ENCODE data around the gene RASL10A.
"Not testable (repeated sequence)": the region's sequence is repeated elsewhere in the genome, so short reads cannot be mapped to it uniquely, and the experiment has no call there.

The RASL10A gene, protein sequence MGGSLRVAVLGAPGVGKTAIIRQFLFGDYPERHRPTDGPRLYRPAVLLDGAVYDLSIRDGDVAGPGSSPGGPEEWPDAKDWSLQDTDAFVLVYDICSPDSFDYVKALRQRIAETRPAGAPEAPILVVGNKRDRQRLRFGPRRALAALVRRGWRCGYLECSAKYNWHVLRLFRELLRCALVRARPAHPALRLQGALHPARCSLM

DNA sequence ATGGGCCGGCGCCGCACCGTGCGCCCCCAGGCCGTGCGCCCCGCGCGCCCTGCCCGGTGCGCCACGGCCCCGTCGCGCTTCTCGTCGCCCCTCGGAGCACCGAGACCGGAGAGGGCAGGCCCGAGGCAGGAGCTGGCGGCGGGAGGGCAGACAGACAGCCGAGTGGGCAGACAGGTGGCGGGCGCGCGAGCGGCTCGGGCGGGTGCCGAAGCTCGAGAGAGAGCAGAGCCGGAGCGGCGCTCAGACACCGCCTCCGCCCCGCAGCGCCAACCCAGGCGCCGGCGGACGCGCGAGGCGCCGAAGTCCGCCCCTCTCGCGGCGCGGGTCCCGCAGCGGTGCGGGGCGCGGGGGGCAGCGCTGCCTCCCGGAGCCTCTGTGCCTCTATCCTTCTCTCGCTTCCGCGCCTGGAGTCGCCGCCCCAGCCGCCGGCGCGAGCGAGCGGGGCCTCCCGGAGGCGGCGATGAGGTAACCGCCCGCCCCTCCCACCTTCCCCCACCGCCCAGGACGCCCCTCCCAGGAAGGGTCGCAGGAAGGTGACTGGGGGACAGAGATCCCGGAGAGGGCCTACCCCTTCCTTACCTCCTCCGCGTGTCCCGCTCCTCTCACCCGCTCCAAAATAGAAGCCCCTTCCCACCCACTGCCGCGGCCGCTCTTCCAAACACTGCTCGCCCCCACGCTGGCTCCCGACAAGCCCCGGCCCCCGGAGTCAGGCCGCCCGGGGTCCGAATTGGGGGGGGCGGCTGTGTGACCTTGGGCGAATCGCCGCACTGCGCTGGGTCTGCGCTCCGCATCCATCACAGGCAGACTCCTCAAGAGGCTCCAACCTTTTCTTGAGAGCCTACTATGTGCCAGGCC lies at the start of gene RASL10A:
Gene RASL10A (minus strand): TSS at position 412 of the 855 bp plus-strand sequence. CDS start 451 bp downstream, outside the sequence.
- peak; percentile 18 for DNase-seq

DNA sequence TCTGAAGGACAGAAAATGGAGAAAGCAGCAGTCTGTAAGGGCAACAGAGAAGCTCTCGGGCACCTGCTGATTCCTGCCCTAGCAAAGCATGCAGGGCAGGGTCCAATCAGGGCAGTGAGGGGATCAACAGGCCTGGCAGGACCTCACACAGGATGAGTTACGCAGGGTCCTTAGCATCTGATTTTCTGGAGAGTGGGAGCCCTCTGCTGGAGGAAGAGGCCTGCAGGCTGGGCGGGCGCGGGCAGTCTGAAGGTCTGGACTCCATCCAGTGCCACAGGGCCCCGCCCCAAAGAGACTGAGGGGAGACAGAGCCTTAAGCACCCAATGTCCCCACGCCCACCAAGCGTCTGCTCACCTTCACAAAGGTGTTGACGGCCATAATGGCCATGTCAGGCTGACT lies 44.0 kb upstream of the RASL10A start:
- DNase-seq = peak; percentile 5

DNA sequence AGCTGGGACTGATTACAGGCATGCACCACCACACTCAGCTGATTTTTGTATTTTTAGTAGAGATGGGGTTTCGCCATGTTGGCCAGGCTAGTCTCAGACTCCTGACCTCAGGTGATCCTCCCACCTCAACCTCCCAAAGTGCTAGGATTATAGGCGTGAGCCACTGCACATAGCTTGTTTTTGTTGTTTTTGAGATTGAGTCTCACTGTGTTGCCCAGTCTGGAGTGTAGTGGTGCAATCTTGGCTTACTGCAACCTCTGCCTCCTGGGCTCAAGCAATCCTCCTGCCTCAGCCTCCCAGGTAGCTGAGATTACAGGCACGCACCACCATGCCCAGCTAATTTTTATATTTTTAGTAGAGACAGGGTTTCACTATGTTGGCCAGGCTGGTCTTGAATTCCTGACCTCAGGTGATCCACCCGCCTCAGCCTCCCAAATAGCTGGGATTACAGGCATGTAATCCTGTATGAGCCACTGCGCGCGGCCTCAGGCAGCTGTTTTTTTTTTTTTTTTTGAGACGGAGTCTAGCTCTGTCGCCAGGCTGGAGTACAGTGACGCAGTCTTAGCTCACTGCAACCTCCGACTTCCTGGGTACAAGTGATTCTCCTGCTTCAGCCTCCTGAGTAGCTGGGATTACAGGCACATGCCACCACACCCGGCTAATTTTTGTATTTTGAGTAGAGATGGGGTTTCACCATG lies 41.8 kb upstream of the RASL10A start:
- DNase-seq = not testable (repeated sequence)

DNA sequence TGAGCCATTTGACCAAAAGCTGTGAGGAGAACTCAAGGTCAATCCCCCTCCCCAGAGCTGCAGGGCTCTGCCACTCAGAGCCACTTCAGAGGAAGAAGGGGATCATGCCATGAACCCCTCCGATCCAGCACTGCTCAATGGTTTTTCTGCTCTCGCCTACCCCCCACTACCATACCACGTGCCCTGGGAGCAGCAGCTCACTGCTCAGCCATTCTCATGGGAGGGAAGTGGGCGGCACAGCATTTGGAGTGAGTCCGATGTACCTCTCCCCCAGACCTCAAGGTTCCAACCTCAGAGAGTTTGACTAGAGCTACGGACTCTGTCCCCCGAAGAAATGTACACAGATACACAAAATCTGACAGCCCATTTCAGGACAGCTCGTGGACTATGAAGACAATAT lies 38.4 kb upstream of the RASL10A start:
- DNase-seq = no peak

DNA sequence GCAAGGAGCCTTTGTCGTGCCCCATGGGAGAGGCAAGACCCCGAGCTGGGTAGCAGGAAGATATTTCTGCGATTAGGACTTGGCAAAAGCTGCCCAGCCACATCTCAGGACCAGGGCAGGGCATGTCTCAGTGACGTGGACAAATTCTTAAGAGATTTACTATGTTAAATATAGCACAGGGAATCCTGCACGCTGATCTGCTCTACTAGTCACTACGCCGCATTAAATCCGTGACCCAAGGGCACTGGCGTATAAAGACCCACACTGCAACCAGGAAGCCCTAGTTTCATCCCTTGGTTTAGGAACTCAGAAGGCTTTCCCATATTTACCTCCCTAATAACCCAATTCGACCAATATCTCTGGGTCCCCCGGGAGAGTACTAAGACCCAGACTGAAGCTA lies 37.8 kb upstream of the RASL10A start:
- no peak for DNase-seq

DNA sequence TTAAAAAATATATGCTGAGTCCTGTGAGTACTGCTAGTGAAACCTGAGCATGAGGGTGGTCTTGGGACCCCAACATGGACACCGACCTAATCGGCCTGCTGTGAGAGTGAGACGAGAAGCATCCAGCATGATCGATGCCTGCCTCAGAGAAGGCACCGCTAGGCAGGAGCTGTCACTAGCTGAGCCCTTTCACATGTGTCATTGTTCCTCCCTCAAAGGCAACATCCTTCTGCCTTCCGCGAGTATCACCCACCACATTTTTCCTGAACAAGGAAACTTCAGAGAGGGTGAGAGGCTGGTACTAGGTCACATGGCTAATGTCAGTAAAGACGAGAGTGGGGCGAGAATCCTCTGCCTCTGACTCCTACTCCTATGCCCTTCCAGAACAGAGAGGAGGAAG lies 37.3 kb upstream of the RASL10A start:
- DNase-seq = no peak

DNA sequence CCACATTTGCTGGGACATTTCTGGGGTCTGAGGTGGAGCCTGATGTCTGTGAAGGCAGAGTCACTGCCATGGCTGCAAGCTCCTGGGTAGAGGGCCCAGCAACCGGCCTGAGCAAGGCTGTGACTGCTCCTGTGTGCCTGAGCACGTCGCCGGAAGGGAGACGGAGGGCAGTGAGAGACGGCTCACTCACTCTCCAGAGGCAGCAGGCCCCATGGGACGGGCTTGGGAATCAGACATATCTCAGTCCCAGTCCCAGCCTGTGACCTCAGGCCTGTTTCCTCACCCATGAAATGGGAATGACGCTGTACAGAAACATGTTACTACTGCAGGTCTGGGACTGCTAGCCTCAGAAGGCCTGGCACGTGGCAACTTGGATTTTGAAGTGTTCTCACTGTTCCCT lies 36.4 kb upstream of the RASL10A start:
- DNase-seq = no peak

DNA sequence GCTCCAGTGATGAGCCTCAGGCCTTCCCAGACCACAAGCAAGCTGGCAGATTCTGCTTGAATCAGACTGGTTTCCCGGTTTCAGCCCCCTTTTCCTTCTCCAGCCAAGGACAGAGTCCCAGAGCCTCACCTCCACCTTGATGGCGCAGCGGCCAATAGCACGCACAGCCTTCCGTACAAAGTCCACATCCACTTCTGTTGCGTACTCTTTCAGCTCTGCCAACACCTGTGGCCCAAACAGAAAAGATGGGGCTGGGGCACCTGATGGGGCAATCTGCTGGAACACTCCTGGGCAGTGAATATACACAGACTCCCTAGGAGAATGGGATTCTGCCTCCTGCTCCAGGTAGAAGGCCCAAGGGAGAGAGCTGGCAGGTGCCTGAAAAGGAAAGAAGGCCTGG lies 35.5 kb upstream of the RASL10A start:
- no peak for DNase-seq

DNA sequence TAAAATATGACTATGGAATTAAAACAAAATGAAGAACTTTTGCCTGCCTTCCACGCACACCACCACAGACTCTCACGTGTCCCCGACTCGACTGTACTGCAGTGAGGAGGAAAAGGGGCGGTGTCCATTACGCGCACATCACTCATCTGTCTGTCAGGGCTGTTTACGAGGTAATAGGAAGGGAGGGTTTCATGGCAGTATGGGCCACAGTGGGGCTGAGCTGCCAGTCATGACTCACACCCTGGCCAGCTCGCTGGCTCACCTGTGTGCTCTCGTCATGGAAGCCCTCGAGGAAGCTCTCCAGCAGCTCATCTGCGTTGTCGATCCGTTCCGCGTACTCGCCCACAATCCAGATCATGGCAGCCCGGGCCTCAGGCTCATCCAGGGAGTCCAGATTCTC lies 33.5 kb upstream of the RASL10A start:
- DNase-seq = no peak

DNA sequence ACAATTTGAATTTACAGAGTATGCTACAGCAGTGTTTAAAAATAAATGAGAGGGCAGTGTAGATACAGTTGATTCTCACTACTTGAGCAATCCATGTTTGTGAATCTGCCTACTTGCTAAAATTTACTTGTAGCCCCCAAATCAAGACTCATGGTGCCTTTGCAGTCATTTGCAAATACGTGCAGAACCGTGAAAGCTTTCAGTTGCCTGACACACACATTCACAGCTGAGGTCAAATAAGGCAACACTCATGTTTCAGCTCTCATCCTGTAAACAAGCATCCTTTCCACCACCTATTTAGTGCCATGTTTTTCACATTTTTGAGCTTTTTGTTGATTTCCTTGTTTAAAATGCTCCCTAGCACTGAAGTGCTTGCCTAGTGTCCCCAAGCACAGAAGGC lies 32.5 kb upstream of the RASL10A start:
- no peak for DNase-seq

DNA sequence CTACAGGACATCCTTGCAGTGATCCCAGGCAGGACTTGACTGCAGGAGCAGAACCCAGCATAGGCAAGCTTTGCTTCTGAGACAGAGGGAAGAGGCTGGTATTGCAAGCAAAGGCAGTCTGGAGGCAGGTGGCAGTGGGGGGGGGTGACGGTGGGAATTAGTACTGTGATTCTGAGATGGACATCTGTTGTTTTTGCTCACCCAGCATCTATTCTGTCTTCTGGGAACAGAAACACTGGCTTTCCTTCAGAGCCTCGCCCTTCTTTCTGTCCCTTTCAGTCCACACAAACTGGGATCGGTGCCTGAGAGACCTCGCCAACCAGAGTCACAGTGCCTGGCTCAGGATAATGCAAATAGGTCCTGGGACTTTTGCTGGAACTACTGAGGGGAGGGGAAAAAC lies 31.2 kb upstream of the RASL10A start:
- DNase-seq = no peak

DNA sequence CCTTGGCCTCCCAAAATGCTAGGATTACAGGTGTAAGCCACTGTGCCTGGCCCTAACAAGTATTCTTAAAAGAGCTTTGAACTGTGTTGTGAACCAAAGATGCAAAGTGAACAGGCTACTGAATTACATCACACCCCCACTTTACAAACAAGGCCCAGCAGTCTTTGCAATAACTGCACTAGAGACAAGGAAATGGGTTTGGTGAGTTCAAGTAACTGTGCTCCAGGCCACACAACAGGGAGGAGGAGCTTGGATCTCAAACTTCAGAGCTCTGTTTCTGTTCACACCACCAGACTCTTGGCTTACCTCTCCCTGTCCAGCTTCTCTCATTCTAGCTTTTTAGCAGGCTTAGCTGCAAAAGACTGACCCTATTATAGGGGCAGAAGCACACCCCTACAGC lies 30.4 kb upstream of the RASL10A start:
- no peak for DNase-seq

DNA sequence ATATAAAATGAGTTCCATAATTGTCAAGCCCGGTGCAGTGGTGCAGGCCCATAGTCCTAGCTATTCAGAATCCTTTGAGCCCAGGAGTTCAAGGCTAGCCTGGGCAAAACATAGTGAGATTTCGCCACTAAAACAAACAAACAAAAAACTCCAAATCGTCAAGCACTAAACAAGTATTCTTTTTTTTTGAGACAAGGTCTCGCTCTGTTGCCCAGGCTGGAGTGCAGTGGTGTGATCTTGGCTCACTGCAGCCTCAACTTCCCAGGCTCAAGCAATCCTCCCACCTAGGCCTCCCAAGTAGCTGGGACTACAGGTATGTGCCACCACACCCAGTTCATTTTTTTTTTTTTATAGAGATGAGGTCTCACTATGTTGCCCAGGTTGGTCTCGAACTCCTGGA lies 29.4 kb upstream of the RASL10A start:
- DNase-seq = not testable (repeated sequence)

DNA sequence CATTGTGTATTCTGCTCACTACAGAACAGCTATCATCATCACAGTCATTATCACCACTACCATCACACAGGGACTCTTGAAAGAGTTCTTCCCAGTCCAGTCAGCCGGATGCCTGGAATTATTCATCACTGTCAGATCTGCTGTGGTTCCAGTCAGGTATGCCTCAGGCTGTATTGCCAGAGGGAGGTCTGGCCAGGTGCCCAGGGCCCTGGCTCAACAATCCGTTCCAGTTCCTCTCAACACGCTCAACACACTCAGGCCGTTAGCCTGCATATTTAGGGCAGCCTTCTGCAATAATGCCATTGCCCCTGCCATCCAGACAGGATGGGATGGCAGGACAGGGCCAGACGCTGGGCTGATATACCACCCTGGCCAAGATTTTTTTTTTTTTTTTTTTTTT lies 28.6 kb upstream of the RASL10A start:
- DNase-seq = peak; percentile 90

DNA sequence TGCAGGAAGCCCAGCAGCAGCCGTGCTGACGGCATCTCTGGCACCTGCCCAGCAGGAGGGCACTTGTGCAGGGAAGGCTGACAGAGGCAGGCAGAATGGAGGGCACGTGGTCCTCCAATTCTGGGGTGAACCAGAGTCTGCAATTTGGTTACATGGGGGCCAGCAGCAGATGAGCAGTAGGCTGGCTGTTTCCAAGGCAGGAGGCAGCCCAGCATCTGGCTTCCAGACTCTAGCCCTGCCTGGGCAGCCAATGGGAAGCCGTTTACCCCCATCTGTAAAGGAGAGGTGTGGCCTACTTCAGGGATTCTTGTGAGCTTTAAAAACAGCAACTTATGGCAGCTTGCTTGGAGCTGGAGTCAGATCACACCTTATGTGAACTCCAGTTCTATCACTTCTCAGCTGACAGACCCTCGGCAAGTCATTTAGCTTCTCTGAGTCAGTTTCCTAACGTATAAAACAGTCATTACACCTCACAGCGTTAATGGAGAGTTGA lies 27.9 kb upstream of the RASL10A start:
- no peak for DNase-seq

DNA sequence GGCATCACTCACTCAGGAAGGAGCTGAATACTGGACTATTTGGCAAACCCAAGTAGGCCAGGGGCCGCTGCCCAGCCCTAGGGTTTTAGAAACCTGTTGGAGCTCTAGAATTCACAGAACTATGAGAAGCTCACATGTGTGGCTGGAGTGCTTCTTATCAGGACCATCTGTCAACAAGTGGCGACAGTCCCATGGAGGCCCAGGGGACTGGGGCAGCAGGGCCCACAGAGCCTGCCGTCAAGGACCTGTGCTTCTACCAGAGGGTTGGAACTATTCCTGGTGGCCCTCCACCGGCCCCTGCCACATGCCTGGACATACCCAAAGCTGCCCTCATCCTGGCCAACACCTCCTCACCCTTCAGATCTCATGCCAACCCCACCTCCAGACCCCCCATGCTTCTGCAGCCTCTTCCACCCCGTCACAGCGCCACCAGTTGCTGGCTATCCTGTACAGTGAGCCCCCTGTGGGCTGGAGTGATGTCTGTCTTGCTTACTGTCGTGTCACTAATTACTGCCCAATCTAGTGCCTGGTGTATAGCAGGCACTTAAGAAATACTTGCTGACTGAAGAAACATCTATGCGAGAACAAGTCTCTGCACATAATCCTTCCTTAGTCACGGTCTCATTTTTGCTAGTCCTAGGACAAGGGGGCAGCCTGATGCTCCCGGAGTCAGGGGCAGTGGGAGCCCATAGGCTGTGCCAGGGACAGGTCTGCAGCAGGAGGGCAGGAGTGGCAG lies 27.2 kb upstream of the RASL10A start:
- no peak for DNase-seq

DNA sequence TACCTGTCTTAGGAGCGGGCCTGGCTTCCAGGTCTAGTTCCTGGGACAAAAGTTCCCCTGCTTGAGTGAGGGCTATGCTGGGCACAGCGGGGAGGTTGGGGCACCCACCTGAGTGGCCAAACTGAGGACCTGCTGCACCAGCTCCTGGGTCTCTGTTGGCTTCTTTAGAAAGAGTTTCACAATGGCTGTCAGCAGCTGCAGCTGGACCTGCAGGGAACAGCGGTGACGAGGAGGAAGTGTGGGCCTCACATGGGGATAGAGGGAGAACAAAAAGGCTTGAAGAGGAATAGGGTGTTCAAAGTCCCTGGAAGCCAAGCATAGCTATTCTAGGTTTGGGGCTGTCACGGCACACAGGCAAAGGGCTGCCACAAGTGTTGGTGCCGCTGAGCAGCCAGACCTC lies 26.7 kb upstream of the RASL10A start:
- no peak for DNase-seq

DNA sequence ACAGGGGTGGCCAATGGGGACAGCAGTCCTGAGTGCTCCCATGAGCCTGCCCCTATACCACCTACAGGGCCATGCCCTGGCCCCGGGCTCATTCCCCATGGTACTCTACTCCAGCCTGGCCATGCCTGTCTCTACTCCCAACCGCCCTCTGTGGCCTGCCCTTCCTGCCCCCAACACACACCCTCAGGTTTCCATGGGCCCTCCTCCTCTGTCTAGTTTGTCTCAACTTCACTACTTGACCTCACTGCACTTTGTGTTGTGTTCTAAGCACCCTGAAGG lies 26.3 kb upstream of the RASL10A start:
- no peak for DNase-seq

DNA sequence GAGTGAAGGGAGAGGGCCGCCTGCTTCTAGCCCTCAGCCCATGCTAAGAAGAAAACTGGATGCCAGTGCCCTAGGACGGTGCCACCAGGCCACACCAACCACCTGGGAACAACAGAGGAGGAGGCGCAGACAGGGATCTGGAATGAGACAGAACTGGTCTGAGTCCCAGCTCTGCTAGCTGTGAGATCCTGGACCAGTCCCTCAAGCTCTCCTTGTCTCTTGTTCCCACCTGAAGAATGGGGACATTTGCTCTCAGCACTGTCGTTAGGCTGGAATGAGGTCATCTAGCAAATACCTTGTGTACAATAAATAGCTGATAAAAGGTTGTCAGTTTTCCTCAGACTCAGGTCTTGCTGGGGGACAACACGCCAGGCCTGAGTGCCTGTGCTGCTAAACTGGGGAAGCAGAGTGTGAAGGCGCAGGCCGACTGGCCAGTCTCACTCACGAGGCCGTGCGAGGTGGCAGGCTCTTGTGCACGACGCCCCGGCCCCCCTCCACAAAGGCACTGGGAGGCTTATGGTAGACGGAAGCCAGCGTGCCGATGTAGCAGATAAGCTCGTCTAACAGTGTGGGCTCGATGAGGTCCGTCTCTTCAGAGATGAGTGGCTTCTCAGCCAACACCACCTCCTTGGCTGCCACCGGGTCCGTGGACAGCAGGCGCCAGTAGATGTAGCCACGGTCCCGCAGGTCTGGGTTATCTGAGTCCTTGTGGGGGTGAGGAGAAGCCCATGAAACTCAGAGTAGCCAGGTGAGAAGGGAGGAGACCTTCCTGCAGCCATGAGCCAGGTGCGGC lies 25.8 kb upstream of the RASL10A start:
- no peak for DNase-seq

DNA sequence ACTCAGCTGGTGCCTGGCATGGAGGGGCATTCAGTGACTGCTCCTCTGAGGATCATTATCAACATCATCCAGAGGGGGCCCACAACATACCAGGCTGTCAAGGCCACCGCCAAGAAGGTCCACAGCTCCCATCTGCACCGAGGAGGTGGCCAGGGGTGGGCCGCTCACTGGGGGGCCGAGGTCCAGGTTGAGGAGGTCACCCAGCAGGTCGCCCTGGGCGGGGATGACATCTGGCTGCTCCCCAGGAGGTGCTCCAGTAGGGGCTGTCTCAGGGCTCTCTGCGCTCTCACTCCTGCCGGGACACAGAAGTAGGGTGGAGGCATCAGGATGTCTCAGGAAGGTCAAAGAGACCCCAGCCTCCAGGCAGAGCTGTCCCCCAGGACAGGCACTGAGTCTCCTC lies 25.1 kb upstream of the RASL10A start:
- no peak for DNase-seq

DNA sequence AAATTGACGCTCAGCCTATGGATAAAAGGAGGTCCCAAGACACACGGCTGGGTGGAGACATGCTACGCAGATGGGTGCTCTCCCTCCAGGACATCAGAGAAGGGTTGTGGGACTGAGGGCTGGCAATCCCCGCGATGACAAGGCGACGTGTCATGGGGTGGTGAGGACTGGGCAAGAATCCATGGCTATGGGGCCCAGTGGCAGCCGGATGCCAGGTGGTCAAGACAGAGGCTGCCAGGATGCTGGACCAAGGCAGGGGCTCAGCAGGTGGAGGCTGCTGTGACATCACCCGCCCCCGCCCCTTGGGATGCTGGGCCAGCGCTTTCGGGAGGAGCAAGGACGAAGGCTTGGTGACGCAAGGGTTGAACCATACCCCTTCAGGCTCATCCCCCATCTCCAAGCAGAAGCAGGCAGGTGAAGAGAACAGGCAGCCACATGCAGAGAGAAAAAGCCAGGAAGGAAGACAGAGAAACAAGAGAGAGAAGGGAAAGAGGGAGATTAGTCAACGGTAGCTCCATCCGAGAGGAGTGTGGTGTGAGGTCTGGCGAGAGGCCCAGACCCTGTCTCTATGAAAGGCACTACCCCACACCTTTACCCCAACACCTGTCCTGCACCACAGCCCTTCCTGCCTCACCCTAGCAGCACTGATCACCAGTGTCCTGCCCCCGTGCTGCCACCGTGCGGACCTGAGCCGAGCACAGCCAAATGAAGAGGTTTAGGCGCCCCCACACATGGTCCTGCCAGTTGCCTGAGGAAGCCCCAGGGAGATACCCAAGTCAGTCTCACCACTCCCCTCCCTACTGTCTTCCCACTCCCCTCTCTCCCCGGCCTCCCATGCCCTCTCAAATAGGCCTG lies 24.1 kb upstream of the RASL10A start:
- no peak for DNase-seq

DNA sequence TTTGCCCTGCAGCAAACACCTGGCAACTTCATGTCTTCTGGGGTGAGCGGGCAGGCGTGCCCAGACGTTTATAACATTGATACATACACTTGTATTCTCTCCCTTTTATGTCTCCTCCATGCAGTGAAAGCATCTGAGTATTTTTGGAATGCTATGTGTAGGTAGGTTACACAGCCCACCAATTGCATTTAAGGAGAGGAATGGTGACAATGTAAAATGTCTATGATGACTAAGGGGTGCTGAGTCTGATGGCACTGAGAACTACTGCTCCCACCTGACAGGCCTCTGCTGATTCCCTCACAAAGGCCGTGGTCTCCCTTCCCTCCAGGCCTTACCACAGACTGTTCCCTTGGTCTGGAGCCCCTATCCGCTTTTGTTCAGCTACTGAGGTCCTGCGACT lies 22.9 kb upstream of the RASL10A start:
- no peak for DNase-seq
